Raji (cell line): ENCODE data around the gene SRC.

ENCODE experiments used
- POLR2A ChIP-seq: IDR thresholded peaks from 2 replicates; pipeline ENCODE4 v1.6.1; 2011; ENCODE audit warnings: low read depth, low read length, control low read depth; ENCODE audit not compliant: insufficient read depth

SRC gene

DNA sequence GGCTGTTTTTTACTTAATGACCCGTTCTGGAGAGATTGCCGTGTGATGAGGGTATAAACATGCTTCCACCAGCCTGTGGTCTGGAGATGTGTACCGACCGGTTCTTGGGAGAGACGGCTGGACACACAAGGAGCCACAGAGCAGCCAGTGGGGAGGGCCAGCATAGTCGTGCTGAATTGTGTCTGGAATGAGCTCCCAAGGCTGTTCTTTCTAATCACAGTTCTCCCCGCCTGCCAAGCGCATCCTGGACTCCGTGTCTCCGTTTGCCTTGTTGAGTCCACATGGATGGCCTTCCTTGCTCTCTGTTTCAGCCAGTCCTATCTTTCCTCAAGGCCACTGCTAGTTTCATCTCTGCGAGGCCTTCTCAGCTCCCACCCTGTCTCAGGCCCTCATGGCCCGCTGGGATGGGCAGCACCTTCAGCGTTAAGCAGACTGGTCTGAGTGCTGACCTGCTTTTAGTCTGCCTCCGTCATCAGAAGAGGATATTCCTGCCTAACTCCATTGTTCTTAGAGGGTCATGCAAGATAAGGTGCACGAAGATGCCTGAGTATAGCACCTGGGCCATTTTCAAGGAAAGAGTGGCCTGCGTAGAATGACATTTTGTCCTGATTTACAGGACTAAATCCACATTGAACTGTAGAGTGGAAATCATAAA is 35.9 kb upstream of the SRC start:
- TF ChIP-seq POLR2A = no peak

DNA sequence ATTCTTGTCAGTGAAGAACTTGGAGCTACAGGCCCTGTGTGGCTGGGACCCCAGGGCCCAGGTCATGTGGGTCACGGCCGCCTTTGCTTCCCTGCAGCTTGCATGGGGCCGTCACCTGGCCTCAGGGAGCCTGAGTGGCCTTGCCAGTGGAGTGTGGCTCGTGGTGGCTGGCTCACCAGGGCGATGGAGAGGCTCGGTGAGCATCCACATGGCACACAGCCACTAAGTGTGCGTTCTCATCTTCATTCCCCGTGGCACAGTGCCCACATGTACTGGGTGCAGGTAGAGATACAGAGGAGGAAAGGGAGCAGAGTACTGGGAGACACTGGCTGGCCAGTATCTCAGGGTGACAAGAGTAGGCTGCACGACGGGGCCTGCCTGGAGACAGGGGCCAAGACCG is 35.0 kb upstream of the SRC start:
- TF ChIP-seq POLR2A = no peak

DNA sequence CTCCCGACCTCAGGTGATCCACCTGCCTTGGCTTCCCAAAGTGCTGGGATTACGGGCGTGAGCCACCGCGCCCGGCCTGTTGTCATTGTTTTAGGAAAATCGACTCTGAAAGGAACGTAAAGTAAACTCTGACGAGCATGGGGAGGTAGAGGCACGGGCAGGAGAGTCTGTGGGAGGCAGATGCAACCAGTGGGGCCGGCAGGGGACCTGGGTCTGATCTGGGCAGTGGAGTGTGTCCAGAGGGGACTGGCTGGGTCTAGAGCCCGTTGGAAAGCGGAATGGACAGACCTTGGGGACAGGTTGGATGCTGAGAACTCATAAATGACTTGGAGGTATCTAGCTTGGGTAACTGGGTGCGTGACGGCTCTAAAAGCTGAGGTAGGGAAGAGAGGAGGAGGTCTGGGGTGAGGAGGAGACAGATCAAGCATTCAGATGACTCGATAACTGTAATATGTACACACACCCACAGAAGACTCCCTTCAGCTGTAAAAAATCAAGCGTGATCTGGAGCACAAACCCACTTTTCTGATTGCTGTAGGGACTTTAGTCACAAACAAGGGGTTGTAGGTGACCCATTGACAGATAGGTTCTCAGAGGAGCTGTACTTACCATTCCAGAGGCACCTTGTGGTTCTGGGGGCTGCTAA is 34.1 kb upstream of the SRC start:
- no peak for TF ChIP-seq POLR2A

DNA sequence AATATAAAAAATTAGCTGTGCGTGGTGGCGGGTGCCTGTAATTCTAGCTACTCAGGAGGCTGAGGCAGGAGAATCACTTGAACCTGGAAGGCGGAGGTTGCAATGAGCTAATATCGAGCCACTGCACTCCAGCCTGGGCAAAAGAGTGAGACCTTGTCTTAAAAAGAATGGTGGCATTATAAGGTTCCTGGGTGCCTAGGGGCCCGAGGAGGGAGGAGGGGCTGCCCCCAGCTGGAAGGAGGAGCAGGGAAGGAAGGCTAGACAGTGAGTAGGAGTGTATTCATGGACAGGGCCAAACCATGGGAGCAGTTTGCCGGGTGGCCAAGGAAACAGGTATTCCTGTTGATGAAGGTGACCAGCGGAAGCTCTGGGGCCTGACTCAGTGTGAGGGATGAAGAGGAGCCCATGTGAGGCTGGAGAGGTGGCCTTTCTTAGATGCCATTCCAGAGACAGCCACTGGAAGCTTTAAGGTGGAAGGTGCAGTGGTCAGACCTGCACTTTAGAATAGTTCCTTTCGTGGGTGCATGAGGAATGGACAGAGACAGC is 32.3 kb upstream of the SRC start:
- no peak for TF ChIP-seq POLR2A

DNA sequence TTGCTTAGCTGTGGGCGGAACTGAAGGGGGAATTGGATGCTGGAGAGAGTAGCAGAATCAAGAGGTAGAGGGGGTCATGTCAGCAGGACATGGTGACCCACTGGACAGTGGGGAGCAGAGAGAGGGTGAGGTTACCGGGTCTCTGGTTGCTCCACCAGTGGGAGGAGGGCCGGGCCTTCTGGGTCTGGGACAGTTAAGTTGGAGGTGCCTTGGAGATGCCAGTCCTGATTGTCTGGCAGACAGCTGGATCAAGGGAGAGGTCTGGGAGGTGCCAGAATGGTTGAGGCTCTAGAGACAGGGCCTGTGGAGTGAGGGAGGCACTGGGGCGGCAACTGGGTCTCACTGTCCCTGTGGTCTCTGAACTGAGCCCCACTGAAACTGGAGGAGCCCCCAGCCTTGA is 31.8 kb upstream of the SRC start:
- no peak for TF ChIP-seq POLR2A

DNA sequence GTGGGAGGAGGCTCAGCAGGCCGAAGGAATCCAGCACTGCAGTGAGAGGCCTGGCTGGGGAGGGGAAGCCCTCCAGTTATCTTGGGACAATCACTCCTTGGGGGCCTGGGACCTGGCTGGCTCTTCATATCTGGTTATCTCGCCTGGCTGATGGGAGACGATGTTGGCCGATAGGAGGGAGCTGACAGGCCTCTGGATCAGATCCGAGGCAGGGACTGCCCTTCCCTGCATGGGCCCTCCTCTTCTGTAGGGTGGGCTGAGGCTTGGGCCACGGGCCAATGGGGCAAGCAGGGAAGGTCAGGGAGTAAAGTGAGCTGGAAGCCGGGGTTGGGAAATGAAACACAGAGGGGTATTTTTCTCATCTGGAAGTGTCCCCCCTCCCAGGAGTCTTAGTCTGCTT is 31.3 kb upstream of the SRC start:
- TF ChIP-seq POLR2A = no peak

DNA sequence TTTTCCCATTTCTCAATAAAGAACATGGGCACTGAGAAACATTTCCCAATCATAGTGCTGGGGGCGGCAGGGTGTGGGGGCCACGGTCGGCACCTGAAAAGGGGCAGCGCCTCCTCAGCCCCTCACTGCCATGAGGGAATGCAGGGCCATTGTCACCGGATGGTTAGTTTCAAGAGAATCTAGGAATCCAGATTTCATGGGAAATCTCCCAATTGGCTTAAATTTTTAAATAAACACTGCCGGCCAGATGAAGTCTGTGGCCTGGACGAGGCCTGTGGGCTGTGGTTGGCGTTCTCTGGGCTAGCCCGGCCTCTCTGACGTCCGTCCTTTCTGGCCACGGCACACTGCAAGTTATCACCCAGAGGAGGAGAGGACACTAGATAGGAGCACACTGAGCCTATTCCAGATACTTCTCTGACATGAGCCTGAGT is 30.9 kb upstream of the SRC start:
- TF ChIP-seq POLR2A = no peak

DNA sequence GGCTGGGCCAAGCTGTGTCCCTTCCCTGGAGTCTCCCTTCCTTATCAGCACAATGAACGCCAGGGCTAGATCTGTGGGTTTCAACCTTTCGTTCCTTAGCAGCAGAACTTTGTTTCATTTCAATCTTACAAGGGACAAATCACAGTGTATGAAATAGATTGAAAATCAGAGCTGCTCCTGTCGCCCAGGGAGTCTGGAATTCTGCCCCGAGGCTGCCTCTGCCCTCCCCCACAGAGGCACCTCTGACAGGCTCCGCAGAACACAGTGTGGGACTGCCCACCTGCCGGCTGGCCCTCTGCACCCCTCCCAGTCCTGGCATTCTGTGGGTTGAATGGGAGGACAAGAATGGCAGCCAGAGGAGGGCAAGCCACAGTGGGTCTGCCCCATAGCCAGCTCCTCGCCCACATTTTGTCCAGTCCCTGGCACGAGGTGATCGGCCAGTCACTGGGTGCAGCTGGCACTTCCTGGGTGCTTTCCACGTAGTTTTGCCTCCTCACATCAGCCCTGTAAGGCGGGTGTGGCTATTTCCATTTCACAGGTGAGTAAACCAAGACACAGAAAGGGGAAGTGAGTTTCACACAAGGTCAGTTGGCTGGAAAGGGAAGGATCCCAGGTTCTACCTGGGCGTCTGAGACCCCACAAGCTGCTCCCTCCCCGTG is 30.4 kb upstream of the SRC start:
- no peak for TF ChIP-seq POLR2A

DNA sequence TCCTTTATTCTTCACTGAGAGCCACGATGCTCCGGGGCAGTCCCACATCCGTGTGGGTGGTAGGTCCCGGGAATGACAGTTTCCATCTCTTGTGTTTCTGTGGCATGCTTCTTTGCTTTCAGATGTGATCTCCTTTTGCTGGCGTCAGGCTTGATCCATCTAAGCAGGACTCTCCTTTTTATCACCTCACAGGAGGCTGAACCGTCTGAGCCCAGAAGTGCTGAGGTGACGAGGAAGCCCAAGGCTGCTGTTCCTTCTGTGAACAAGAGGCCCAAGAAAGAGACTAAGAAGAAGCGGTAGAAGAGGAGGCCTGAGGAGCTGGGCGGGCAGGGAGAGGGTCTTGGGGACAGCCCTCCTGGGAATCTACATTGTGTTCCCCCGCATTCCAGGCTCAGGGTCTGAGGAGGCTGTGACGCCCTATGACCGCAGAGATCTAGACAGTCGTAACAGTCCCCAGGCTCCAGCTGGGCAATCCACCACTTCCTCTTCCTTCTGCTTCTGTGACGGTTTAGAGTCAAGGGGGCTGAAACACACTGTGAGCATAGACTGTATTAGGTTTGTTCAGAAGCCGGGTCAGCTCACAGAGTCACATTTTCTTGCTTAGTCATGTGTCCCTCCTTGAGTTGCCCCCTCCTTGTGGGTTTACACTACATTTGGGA is 29.7 kb upstream of the SRC start:
- no peak for TF ChIP-seq POLR2A

DNA sequence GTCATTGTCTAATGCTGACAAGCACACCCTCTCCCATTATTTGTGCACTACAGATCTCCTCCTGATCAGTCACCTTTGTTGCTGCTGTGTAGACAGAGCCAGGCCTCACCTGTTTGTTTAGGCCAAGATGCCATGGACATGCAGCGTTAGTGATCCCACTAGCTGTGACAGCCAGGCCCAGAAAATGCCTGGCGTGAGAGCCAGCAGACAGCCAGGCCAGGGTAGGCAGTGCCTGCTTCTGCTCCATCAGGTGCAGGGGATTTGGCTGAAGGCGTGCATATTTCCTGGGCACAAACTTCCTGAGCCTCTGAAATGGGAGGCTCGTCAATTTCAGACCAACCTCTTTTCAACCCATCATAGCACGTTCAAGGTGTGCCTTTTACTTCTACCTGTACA is 29.2 kb upstream of the SRC start:
- TF ChIP-seq POLR2A = no peak

DNA sequence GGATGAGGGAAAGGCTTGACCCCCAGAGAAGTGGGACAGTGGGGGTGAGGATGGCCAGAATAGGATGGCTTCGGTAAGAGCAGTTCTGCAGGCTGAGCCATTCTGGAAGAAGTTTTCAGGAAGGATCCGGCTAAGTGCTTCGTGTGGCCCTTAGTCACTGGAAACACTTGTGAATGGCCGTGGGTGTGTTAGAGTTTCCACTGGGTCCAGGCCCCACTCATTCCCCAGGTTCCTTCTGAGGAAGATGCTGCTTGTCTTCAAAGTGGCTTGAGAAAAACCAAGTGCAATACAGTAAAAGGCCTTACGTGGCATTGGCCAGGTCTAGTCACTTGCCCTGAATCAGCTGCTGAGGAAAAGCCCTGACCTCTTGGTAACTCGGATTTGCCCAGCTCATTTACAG is 28.6 kb upstream of the SRC start:
- TF ChIP-seq POLR2A = no peak

DNA sequence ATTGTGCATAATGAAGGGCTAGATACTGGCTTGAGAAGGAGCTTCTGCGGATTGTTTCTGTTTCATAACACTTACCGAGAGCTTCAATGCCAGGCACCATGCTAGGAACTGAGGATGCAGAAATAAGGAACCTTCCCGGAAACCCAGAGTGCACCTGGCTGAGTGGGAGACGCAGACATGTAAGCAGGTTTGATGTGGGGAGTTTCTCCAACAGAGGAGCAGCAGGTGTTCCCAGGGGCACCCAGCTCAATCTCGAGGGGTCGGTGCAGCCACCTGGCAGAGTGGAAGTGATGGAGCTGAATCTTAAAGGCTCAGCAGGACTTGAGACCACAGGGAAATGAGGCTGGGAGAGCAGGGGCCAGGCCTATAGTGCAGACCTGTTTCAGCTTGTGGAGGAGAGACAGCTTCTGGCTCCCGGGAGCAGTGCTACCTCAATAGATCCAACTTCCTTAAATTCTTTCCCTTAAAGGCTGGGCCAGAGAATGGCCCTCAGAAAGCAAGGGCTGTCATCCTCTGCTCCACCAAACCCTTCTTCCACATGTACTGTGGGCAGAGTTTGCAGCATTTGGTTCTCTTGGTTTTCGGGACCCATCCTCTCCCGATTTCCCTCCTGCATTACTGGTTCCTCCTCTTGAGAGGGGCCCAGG is 27.8 kb upstream of the SRC start:
- no peak for TF ChIP-seq POLR2A

DNA sequence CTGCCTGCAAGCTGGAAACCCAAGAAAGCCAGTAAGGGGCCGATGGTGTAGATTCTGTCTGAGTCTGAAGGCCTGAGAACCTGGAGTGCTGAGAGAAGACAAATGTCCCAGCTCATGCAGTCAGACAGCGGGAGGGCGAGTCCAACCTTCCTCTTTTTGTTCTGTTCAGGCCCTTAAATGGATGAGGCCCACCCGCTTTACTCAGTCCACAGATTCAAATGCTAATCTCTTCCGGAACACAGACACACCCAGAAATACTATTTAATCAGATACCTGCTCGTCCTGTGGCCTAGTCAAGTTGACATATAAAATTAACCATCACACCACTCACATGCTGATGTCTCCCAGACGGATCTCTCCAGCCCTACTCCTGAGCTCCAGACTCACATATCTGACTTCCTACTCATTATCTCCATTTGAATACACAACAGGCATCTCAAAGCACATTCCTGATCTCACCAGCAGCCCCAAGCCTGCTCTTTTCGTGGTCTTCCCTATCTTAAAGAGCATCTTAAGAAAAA is 26.7 kb upstream of the SRC start:
- TF ChIP-seq POLR2A = no peak

DNA sequence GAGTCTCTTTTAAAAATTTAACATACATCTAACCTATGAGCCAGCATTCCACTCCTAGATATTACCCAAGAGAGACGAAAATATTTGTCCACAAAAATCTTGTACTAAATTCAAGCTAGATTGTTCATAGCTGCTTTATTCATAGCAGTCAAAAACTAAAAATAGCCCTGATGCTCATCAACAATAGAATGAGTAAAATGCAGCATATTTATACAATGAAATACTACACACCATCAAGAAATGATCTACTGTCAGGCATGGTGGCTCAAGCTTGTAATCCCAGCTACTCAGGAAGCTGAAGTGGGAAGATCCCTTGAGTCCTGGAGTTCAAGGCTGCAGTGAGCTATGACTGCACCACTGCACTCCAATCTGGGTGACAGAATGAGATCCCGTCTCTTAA is 22.0 kb upstream of the SRC start:
- no peak for TF ChIP-seq POLR2A

DNA sequence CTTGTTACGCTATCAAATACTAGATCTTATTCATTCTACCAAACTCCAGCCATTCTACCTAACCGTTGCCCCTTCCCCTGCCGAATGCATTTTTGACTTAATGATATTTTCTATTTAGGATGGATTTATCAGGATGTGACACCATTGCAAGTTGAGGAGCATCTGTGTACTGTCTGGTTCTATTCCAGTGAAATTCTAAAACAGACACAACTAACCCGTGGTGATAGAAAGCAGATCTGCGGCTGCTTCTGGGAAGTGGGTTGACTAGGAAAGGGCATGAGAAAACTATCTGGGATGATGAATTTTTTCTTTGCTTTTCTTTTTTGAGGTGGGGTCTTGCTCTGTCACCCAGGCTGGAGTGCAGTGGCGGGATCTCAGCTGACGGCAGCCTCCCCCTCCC is 20.7 kb upstream of the SRC start:
- TF ChIP-seq POLR2A = no peak
